Effector CD8-positive, alpha-beta T cell (primary cell): ENCODE results near the gene SIDT2.
"Not testable (repeated sequence)": the region's sequence is repeated elsewhere in the genome, so short reads cannot be mapped to it uniquely, and the experiment has no call there.

Experiments
- DNase-seq: peaks from one replicate; lab custom pipeline; 2025; lab: John Stamatoyannopoulos, UW

The SIDT2 gene

DNA sequence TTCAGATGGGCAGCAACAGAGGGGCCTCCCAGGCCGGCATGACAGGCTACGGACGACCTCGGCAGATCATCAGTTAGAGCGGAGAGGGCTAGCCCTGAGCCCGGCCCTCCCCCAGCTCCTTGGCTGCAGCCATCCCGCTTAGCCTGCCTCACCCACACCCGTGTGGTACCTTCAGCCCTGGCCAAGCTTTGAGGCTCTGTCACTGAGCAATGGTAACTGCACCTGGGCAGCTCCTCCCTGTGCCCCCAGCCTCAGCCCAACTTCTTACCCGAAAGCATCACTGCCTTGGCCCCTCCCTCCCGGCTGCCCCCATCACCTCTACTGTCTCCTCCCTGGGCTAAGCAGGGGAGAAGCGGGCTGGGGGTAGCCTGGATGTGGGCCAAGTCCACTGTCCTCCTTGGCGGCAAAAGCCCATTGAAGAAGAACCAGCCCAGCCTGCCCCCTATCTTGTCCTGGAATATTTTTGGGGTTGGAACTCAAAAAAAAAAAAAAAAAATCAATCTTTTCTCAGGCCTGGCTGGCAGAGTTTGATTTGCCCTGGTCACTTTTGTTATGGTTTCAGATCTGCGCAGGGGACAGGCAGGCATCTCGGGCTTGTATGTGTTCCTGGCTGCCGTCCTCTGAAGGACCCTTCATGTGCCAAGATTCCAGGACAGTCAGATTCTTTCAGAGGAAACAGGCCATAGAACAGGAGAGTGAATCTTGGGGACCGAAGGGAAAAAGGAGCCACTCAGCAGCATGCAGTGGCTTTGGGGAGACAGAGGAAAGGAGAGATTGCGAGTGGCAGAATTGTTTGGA is 25.9 kb downstream of the SIDT2 start:
- no peak for DNase-seq

DNA sequence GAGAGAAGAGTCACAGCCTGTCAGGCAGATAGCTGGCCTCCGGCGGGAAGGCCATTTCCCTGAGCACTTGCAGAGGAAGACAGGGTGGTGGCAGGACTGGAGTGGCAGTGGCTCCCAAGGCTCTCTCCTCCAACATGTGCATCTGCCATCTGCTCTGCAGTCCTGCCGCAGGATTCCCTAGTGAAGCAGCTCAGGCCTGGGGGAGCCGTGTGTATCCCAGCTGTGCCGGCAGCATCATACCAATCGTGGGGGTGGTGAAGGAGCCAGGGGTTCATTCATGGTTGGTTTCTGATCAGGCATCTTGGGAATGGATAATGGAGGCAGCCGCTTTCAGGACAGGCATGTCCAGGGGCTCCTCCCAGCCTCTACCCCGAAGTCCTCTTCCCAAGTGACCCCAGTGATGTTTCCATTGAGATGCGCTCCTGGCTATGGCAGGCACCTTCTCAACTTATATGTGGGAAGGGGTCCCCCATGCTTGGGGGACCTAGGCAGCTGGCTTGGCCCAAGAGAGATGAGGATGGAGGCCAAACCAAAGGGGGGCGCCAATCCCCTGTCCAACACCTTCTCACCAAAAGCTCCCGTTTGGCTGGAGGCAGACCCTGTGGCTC is 26.8 kb downstream of the SIDT2 start:
- DNase-seq, result no peak

DNA sequence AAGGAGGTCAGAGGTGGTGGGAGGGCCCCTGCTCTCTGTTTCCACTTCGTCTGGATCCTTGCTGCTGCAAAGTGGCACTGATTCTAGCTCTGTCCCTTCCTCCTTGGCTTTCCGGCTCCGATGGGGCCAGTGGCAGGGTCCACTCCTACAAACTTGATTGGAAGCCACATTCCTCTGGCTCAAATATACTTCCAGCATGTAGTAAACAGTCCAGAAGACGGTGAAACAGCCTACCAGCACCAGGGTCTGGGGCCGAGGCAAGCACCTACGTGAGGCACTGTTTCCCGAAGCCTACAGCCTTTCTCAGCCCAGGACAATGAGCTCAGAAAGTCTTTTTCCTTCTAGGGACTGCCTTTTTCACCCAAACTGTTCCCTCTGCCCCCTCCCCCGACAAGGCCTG is 27.6 kb downstream of the SIDT2 start:
- not testable (repeated sequence) for DNase-seq

GRCh38 chr11:117206859-117207258 is 28.3 kb downstream of the SIDT2 start:
- not testable (repeated sequence) for DNase-seq

DNA sequence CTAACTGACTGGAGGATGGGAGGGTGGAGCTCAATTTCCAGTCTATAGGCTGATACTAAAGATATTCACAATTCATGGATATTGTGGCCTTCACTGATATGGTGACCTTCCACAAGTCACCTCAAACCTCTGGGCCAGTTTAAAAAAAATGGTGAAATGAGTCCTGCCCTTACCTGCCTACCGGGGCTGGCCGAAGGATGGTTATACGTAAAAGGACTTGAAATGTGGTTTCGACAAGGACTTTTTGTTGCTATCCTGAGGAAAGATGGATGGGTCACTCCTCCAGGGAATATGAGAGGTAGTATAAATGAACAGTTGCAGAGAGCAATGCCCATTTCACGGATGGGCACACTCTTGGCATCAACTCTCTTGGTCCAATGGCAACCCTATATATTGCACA is 28.9 kb downstream of the SIDT2 start:
- DNase-seq, result not testable (repeated sequence)

DNA sequence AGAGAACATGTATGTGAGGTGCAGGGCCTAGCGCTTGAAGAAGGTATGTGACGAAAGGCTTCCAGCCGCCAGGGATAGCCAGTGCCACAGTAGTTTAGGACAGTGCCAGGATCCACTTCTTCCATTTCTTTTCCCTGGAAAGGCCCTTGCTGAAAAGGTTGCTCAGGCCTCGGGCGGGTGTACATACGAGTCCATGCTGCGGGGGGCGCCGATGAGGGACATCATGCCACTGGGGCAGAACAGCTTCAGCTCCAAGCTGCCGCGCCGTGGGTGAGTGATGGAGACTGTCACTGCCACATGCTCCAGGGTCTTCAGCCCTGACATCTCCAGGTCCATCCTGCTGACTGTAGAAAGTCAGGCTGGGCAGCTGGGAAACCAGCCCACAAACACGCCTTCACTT is 30.2 kb downstream of the SIDT2 start:
- not testable (repeated sequence) for DNase-seq

GRCh38 chr11:117209351-117210125 is 31.0 kb downstream of the SIDT2 start:
- DNase-seq, result not testable (repeated sequence)

- DNase-seq, result no peak
These were observed 32.1 kb downstream of the SIDT2 start for GRCh38 chr11:117210620-117211019.

DNA sequence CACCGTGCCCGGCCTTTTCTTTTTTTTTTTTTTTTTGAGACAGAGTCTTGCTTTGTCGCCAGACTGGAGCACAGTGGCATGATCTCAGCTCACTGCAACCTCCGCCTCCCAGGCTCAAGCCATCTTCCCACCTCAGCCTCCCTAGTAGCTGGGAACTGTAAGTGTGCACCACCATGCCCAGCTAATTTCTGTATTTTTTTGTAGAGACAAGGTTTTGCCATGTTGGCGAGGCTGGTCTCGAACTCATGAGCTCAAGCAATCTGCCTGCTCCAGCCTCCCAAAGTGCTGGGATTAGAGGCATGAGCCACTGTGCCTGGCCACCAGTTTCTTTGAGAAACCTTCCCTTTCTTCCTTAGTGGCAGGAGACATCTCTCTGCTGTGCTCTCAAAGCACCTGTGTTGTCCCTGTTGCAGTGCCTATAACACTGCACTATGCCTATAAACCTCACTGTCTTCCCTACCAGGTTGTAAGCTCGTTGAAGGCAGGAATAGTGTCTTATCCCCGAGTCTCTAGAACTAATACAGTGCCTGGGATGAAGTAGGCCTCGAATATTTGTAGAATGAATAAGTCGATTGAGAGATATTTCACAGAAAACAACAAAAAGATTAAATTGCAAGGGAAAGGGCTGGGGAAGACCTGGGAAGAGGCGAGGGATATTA is 34.3 kb downstream of the SIDT2 start:
- DNase-seq, result no peak

- no peak for DNase-seq
These were observed 36.0 kb downstream of the SIDT2 start for GRCh38 chr11:117214404-117215110.

- no peak for DNase-seq
These were observed 38.9 kb downstream of the SIDT2 start for GRCh38 chr11:117217141-117218084.

- no peak for DNase-seq
These were observed 39.8 kb downstream of the SIDT2 start for GRCh38 chr11:117218133-117218915.

- DNase-seq, result no peak
These were observed 40.5 kb downstream of the SIDT2 start for GRCh38 chr11:117219001-117219400.

DNA sequence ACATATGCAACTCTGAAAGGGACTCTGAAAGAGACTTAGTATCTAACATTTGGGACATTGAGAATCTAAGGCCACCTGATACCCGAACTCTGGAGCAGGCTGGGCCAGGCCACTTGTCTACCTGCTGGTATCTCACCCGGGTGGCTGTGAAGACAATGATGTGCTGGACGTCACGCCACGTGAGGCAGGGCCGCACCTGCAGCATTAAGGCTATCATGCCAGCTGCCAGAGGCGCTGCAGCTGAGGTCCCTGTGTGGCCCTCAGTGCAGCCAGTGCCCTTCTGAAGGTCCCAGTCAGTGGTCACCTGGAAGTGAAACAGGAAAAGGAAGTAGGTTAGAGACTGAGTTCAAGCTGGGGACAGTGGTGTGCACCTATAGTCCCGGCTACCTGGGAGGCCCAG is 40.9 kb downstream of the SIDT2 start:
- no peak for DNase-seq

- DNase-seq, result no peak
These were observed 41.5 kb downstream of the SIDT2 start for GRCh38 chr11:117219995-117220394.

DNA sequence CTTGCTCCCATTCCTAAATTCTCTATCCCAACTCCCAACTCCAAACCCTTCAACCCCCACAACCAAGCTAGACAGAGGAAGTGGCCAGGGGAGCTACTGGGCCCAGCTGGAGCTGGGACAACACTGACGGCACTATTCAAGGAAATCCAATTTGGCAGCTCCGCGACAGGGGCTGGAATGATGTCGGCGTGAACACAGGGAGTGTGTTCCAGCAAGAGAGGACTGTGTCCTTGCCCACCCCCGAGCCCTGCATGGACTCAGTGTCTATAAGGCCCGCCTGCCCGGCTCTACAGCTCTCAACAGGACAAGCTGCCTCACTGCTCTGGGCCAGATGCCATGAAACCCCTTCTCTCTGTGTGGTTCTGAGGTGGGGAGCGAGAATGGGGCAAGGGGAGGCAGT is 42.0 kb downstream of the SIDT2 start:
- DNase-seq, result no peak

DNA sequence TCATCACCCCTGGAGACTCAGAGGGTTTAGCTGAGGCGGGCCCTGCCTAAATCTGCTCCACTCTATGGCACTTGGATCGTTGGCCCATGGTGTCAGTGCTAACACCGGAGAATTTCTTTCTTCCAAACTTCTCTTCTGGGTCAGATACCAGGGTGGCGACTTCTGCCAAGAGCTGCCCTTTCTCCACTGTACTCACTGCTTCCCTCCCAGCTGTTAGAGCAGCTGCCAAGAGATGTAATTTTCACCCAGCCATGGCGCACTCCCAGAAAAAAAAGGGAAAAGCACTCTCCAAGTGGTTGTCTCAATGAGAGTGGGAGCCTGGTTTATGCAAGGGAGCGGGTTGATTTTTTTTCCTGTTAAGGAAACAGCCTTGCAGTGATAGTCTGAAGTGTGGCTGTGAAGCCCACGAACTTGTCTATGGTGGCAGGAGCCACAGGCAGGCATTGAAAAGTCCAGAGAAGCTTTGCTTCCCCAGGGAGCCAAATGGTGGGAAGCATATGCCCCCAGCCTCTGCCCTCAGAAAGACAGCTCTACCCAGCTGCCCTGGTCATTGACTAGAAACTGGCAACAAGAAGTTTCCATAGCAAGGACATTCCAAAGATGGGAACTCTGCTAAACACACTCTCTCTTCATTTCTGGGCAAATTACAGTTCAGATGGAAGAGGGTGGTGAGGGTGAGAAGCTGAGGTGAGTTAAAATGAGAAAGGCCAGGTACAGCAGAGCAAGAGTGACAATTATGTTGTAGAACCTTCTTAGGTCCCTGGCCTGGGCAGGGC is 42.6 kb downstream of the SIDT2 start:
- DNase-seq, result no peak

DNA sequence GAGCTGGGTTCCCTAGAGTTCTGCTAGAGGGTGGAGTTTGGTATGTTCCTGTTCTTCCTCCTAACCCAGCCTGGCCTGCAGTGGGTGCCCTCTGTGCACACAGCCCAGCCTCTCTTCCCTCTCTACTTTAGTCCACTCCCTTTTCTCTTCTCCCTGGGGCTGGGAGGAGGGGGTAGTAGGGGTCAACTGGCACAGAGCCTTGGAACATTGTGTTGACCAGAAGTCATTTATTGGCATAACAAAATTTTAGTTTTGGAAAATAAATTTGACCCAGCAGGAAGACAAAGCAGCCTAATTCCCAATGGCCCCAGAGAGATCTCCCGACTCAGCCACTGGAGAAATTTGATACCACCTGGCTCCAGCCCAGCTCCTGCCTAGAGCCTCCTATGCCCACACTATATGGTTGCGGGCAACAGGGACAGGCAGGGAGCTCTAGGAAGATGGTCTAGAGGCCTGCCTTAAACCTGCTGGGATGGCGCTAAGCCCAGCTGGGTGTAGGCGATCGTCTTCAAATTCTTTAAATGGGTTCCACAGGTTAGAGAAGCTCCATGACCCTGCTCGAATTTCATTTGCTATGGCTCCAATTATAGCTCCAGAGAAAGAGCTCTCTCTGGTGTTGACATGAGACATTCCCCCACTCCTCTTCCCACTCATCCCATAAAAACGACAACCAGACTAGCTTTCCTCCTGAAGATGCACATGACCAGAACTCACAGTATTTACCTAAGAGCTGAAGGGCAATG is 43.4 kb downstream of the SIDT2 start:
- DNase-seq, result no peak
